ENCODE results near the gene ZNF429. TPM values are rescaled to one million over a fixed set of nuclear protein-coding genes. Genes with fewer than 3 reads are reported as not detected.
"Not testable (repeated sequence)": the region's sequence is repeated elsewhere in the genome, so short reads cannot be mapped to it uniquely, and the experiment has no call there.

ZNF429 gene
- polyA plus RNA-seq (2013, experiment 1 of 2; ENCODE audit: insufficient read length), result 3.0 TPM
- 3.4 TPM for polyA plus RNA-seq (2013, experiment 2 of 2; ENCODE audit: insufficient read length)

- peak; percentile 93 for DNase-seq
Measured at GRCh38 chr19:21505459-21506451, at the start of gene ZNF429. Gene ZNF429 (plus strand): TSS chr19:21505602. CDS start chr19:21505772, 170 bp downstream.

- no peak for DNase-seq
Measured at GRCh38 chr19:21460686-21461085, 44.7 kb upstream of the ZNF429 start.

- DNase-seq, result no peak
Measured at GRCh38 chr19:21462540-21462939, 42.9 kb upstream of the ZNF429 start.

GRCh38 chr19:21463449-21464105 is 41.8 kb upstream of the ZNF429 start:
- DNase-seq, result no peak

- no peak for DNase-seq
Measured at GRCh38 chr19:21466627-21467026, 38.8 kb upstream of the ZNF429 start.

- no peak for DNase-seq
Measured at GRCh38 chr19:21468791-21469190, 36.6 kb upstream of the ZNF429 start.

GRCh38 chr19:21472507-21472906 is 32.9 kb upstream of the ZNF429 start:
- DNase-seq, result no peak

GRCh38 chr19:21474671-21475181 is 30.7 kb upstream of the ZNF429 start:
- DNase-seq, result peak; percentile 27

GRCh38 chr19:21482361-21482760 is 23.0 kb upstream of the ZNF429 start:
- DNase-seq, result not testable (repeated sequence)

GRCh38 chr19:21482863-21483276 is 22.5 kb upstream of the ZNF429 start:
- no peak for DNase-seq

- no peak for DNase-seq
Measured at GRCh38 chr19:21483589-21484170, 21.7 kb upstream of the ZNF429 start.

GRCh38 chr19:21484631-21485030 is 20.8 kb upstream of the ZNF429 start:
- no peak for DNase-seq

GRCh38 chr19:21485926-21486325 is 19.5 kb upstream of the ZNF429 start:
- no peak for DNase-seq

- DNase-seq, result no peak
Measured at GRCh38 chr19:21487969-21488368, 17.4 kb upstream of the ZNF429 start.

- DNase-seq, result no peak
Measured at GRCh38 chr19:21491146-21491545, 14.3 kb upstream of the ZNF429 start.

GRCh38 chr19:21492947-21493906 is 12.2 kb upstream of the ZNF429 start:
- no peak for DNase-seq

GRCh38 chr19:21496876-21497275 is 8.5 kb upstream of the ZNF429 start:
- no peak for DNase-seq

GRCh38 chr19:21498651-21499050 is 6.8 kb upstream of the ZNF429 start:
- DNase-seq, result no peak

GRCh38 chr19:21508198-21508597 is 2.8 kb downstream of the ZNF429 start:
- no peak for DNase-seq

- not testable (repeated sequence) for DNase-seq
Measured at GRCh38 chr19:21511058-21511457, 5.7 kb downstream of the ZNF429 start.

- not testable (repeated sequence) for DNase-seq
Measured at GRCh38 chr19:21512609-21513008, 7.2 kb downstream of the ZNF429 start.

GRCh38 chr19:21513651-21514050 is 8.2 kb downstream of the ZNF429 start:
- DNase-seq, result no peak
